GM18867 (cell line): ENCODE measurements around the gene OR10H4.
"Not testable (repeated sequence)": the region's sequence is repeated elsewhere in the genome, so short reads cannot be mapped to it uniquely, and the experiment has no call there.

Source experiments
- ATAC-seq: cut with Tn5 transposase; IDR thresholded peaks from one replicate; pipeline ENCODE4 v1.9.1; 2021; ENCODE audit warnings: mild to moderate bottlenecking, moderate library complexity; ENCODE audit not compliant: unreplicated experiment

The OR10H4 gene

GRCh38 chr19:15937771-15938170, 11.0 kb upstream of the OR10H4 start:
- no peak for ATAC-seq

- ATAC-seq, result no peak
These were observed 4.4 kb upstream of the OR10H4 start for GRCh38 chr19:15944401-15944800.

- ATAC-seq, result no peak
These were observed 3.5 kb upstream of the OR10H4 start for GRCh38 chr19:15945301-15945700.

- no peak for ATAC-seq
These were observed 6.0 kb downstream of the OR10H4 start for GRCh38 chr19:15954820-15955219.

GRCh38 chr19:15962319-15962718, 13.5 kb downstream of the OR10H4 start:
- ATAC-seq, result no peak

- ATAC-seq, result no peak
These were observed 15.4 kb downstream of the OR10H4 start for GRCh38 chr19:15964231-15964630.

GRCh38 chr19:15971224-15971780, 22.5 kb downstream of the OR10H4 start:
- no peak for ATAC-seq

- not testable (repeated sequence) for ATAC-seq
These were observed 23.2 kb downstream of the OR10H4 start for GRCh38 chr19:15972043-15972442.

GRCh38 chr19:15974856-15975255, 26.0 kb downstream of the OR10H4 start:
- no peak for ATAC-seq

- ATAC-seq, result no peak
These were observed 28.3 kb downstream of the OR10H4 start for GRCh38 chr19:15976836-15977689.

- no peak for ATAC-seq
These were observed 28.9 kb downstream of the OR10H4 start for GRCh38 chr19:15977690-15978089.

- no peak for ATAC-seq
These were observed 30.5 kb downstream of the OR10H4 start for GRCh38 chr19:15979293-15979692.

GRCh38 chr19:15985831-15986230, 37.0 kb downstream of the OR10H4 start:
- not testable (repeated sequence) for ATAC-seq

- ATAC-seq, result no peak
These were observed 37.9 kb downstream of the OR10H4 start for GRCh38 chr19:15986701-15987100.

GRCh38 chr19:15989889-15990288, 41.1 kb downstream of the OR10H4 start:
- no peak for ATAC-seq

GRCh38 chr19:15991602-15992001, 42.8 kb downstream of the OR10H4 start:
- ATAC-seq, result no peak

- ATAC-seq, result no peak
These were observed 43.2 kb downstream of the OR10H4 start for GRCh38 chr19:15992014-15992413.

- no peak for ATAC-seq
These were observed 46.7 kb downstream of the OR10H4 start for GRCh38 chr19:15995536-15995935.

- no peak for ATAC-seq
These were observed 49.4 kb downstream of the OR10H4 start for GRCh38 chr19:15998166-15998565.
